Pancreas (tissue), 10 donors: ENCODE data around the gene PPP2R2D. TPM values are rescaled to one million over a fixed set of nuclear protein-coding genes. Genes with fewer than 3 reads are reported as not detected.

ENCODE experiments used
- ATAC-seq, 4 donors: fragments of 200-7000 bp; cut with Tn5 transposase; one replicate each; pipeline versions ENCODE4 v1.8.0 to v1.9.1; 2020; ENCODE audit warnings: mild to moderate bottlenecking in 4 of 4, moderate library complexity in 4 of 4
- DNase-seq, 6 donors: peaks; one replicate each; pipeline ENCODE4 v3.0.0-alpha.2; 2020
- FAIRE-seq: peaks from 2 replicates; lab custom pipeline; 2012; peaks lifted over from hg19 to GRCh38; lab: Jason Lieb, UNC
- H3K27ac ChIP-seq, 4 donors: fragments of 200-600 bp; sonication (generic); 1 replicate in 3 of 4; 2 replicates in 1 of 4; pipeline versions ENCODE4 v1.5.0 to v1.8.0; 2020
- H3K27me3 ChIP-seq, 4 donors: fragments of 200-600 bp; one replicate each; pipeline ENCODE4 v1.8.0; 2021
- H3K36me3 ChIP-seq, 3 donors: fragments of 200-600 bp; sonication (generic) in 1 of 3; one replicate each; pipeline versions ENCODE4 v1.5.0 to v1.8.0; 2020 to 2021
- H3K4me1 ChIP-seq, 3 donors: fragments of 200-600 bp; one replicate each; pipeline ENCODE4 v1.8.0; 2021
- H3K4me3 ChIP-seq, 4 donors: fragments of 200-600 bp; sonication (generic) in 2 of 4; one replicate each; pipeline versions ENCODE4 v1.5.0 to v1.8.0; 2020 to 2021
- H3K9me3 ChIP-seq, 4 donors: fragments of 200-600 bp; one replicate each; pipeline ENCODE4 v1.8.0; 2021
- WGBS, 2 donors: extraction: QIAGEN DNeasy Blood & Tissue Kit; methylation state at CpG; one replicate each; pipeline ENCODE4 v1.1.7; 2013; 5-methylcytosine and 5-hydroxymethylcytosine counted together
- intact Hi-C, 3 donors: fragments of 100-400 bp; cut with DNase I; formaldehyde crosslinking; loops; one replicate each; pipeline versions ENCODE4 v1.11.1 to v1.14.2; 2022
- polyA plus RNA-seq, 2 donors: library from polyadenylated mRNA; stranded (reverse); fragments of 200-250 nt; gene quantifications; one replicate each; pipeline ENCODE4 v1.2.3, GENCODE V29; 2013
- total RNA-seq, 6 donors: library from RNA; stranded (reverse); fragmentation: NEBNext Ultra II Directional in 4 of 6; extraction: Animal tissue kit (Norgen Biotek cat#: 25700) in 4 of 6; gene quantifications; one replicate each; pipeline versions ENCODE4 v1.2.1 to v1.2.4, GENCODE V29; 2021 to 2023
- TF ChIP-seq, protein P1 (sequence below), 4 donors: fragments of 200-600 bp; sonication (generic) in 3 of 4; IDR thresholded peaks; one replicate each; pipeline versions ENCODE4 v1.5.0 to v1.8.0; 2021; ENCODE audit warnings: antibody characterized with exemption in 4 of 4
- donor health status: healthy with polysubstance abuse.
- donor health status: DM: no; HTN: no; CAD: no; lungs with moderate emphysema.
- donor health status: DM: no; HTN: no; CAD: no.
- donor health status: control.
- donor health status: control.
- donor health status: Bipolar disorder and iron deficiency.
- donor health status: DM: yes; HTN: yes; CAD: no.
- donor health status: DM: no; HTN: no; CAD: no.
- donor health status: DM: no; HTN: no; CAD: no.
- donor health status: DM: yes; HTN: yes; CAD: no.

PPP2R2D gene
- total and polyA plus RNA-seq, 8 donors = 25.5 to 87.7 (median 35.3) TPM

DNA sequence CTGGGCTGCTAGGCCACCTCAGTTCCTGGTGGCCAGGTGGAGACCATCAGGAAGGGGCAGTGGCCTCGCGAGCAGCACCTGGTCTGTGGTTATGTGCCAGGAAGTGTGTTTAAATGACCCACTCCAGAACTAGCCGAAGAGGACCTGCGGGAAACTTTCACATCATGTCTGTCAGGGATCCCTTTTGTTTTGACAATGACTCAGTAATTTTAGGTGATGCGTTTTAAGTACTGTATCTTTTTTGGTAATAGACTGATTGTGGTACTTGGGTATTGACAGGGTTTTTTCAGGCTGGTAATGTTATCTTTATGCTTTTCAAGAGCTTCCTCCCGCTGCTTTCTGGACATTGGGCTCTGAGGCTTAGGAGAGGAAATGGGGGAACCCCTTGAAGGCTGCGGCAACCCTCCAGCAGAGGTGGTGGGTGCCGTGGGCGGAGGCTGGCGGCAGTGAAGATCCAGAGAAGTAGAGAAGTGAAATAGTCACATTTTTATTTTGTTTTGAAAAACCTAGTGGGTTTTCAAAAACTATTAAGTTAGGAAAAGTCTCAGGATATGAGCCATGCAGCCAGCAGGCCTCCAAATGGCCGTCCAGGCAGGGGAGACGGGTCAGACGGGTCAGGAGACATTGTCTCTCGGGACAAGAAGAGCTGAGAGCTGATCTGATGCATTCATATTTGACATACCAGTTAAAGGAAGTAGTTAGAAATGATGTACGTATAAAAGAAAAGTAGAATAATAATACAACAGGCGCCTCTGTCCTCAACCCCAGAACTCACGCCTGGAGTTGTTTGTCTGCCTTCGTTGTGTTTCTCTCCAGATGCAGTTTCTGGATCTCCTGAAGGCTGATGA is 27.7 kb downstream of the PPP2R2D start:
- FAIRE-seq (no peak), DNase-seq (peak in 1 of 6 donors; percentile 39), ATAC-seq (peak in 2 of 4 donors; percentile 16 to 21)
- peaks cover 4 to 24% (median 12%) of the 10 kb centered on the region in 3 donors for H3K4me1 ChIP-seq
- H3K27ac ChIP-seq = no peak overlapping the region
- H3K36me3 ChIP-seq = no peaks in the 10 kb centered on the region
- no peak overlapping the region for H3K4me3 ChIP-seq
- 76 to 83% methylated on average over 18 of the region's 18 CpGs for WGBS, 2 donors
- H3K9me3 ChIP-seq = peaks cover 0 to 4% (median 0%) of the 10 kb centered on the region in 4 donors
- H3K27me3 ChIP-seq = no peaks in the 10 kb centered on the region
- TF ChIP-seq, protein P1, sequence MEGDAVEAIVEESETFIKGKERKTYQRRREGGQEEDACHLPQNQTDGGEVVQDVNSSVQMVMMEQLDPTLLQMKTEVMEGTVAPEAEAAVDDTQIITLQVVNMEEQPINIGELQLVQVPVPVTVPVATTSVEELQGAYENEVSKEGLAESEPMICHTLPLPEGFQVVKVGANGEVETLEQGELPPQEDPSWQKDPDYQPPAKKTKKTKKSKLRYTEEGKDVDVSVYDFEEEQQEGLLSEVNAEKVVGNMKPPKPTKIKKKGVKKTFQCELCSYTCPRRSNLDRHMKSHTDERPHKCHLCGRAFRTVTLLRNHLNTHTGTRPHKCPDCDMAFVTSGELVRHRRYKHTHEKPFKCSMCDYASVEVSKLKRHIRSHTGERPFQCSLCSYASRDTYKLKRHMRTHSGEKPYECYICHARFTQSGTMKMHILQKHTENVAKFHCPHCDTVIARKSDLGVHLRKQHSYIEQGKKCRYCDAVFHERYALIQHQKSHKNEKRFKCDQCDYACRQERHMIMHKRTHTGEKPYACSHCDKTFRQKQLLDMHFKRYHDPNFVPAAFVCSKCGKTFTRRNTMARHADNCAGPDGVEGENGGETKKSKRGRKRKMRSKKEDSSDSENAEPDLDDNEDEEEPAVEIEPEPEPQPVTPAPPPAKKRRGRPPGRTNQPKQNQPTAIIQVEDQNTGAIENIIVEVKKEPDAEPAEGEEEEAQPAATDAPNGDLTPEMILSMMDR (IDR thresholded peaks at IDR 0.05) = no peak
- intact Hi-C loops = no loop called here

DNA sequence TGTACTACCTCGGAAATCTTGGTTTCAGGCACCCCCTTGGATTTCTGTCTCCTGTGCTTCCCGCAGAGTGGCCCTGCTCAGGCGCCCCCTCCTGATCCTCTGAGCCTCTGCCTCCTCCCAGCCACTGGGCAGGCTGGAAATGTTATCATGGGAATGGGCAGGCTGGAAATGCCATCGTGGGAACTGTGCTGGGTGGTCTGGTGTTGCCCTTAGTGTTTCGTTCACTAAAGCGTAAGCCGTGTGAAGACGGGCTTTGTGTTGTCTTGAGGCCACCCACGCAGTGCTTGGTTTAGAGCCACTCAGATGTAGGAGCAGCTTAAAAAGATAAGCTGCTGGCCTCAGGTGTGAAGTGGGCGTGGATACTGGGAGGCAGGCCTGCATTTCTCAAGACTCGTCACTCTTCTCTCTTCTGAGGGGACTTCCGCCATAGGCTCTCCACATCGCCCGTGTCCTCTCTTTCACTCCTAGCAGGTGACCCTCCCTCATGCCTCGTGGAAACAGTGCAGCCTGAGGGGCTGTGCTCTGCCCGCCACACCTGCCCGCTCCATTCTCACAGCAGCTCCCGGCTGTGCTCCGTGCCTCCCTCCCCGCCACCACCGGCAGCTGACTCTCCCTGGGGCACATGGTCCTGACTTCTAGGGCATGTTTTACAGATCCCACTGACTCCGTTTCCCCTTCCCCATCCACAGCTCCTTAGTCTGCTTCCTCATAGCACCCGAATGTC is 28.5 kb downstream of the PPP2R2D start:
- peak; percentile 19 to 77 (median 36) for ATAC-seq
- TF ChIP-seq, protein P1 (IDR thresholded peaks at IDR 0.05) = no peak
- Histone ChIP-seq H3K36me3 (peaks cover 0 to 1% (median 0%) of the 10 kb centered on the region in 3 donors), H3K4me3 (no peak overlapping the region), H3K9me3 (peaks cover 0 to 2% (median 0%) of the 10 kb centered on the region in 4 donors), H3K4me1 (peaks cover 4 to 21% (median 12%) of the 10 kb centered on the region in 3 donors), H3K27me3 (no peaks in the 10 kb centered on the region), H3K27ac (no peak overlapping the region)
- WGBS, 2 donors = 68 to 73% methylated on average over 23 of the region's 23 CpGs
- FAIRE-seq = no peak
- peak in 2 of 6 donors; percentile 35 for DNase-seq
- intact Hi-C loops = no loop called here

DNA sequence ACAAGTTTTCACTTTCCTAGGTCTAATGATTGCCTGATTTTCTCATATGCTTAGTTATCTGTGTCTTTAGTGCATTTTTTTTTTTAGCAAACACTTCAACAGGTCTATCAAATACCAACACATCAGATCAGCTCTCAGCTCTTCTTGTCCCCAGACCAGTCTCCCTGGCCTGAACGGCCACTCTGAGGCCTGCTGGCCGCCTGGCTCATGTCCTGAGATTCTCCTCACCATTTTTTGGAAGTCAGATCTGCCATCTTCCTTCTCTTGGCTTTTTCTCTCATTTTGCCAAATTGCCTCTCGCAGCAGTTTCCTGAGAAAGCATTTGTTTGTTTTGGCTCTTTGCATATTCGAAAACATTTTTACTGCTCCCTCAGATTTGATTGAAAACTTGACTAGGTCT is 29.3 kb downstream of the PPP2R2D start:
- TF ChIP-seq, protein P1 (IDR thresholded peaks at IDR 0.05) = no peak
- Histone ChIP-seq H3K36me3 (peaks cover 0 to 10% (median 0%) of the 10 kb centered on the region in 3 donors), H3K4me3 (no peak overlapping the region), H3K4me1 (peaks cover 4 to 22% (median 12%) of the 10 kb centered on the region in 3 donors), H3K27me3 (no peaks in the 10 kb centered on the region), H3K27ac (no peak overlapping the region), H3K9me3 (no peaks in the 10 kb centered on the region)
- ATAC-seq (no peak), FAIRE-seq (no peak), DNase-seq (peak in 2 of 6 donors; percentile 24 to 31)
- WGBS, 2 donors = 45 to 47% methylated on average over 4 of the region's 4 CpGs
- intact Hi-C loops = no loop called here

DNA sequence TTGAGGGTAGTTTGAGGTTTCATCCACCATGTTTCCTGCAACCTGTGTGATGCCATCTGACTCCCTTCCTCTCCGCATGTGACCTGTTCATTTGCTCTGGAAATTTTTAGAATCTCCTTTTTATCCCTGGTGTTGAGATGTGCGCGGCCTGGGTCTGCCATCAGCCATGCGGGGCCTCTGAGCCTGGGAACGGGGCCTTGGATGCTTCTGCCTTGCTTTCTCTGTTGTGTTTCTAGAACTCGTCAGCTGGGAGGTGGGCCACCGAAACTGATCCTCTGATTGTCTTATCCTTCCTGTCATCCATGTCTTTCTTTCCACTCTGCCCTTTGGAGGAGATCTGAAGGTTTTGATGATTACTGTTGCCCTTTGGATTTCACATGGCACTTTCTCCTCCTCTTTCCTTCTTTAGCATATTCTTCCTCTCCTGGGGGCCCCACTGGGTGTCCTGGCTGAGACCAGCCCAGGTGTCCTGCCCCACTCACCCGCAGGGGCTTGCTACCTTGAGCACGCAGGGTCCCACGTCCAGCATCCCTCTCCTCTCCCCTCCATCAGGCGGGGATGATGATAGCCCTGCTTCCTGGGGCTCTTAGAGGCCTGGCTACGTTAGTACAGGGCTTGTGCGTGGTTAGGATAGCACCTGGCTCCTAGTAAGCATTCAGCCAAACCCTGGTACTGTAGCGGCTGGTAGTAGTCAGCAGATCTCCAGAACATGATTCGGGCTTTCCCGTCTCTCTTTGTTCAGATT is 29.9 kb downstream of the PPP2R2D start:
- ATAC-seq = no peak
- DNase-seq = peak in 3 of 6 donors; percentile 25 to 33 (median 30)
- Histone ChIP-seq H3K4me3 (no peak overlapping the region), H3K36me3 (peaks cover 0 to 16% (median 0%) of the 10 kb centered on the region in 3 donors), H3K27me3 (no peaks in the 10 kb centered on the region), H3K9me3 (no peaks in the 10 kb centered on the region), H3K4me1 (peaks cover 4 to 22% (median 12%) of the 10 kb centered on the region in 3 donors), H3K27ac (no peak overlapping the region)
- 92 to 94% methylated on average over 16 of the region's 16 CpGs for WGBS, 2 donors
- FAIRE-seq = no peak
- TF ChIP-seq, protein P1 (IDR thresholded peaks at IDR 0.05) = no peak
- intact Hi-C loops = no loop called here
